GM23338 (cell line): ENCODE measurements around the gene FILIP1L. TPM values are rescaled to one million over a fixed set of nuclear protein-coding genes. Genes with fewer than 3 reads are reported as not detected.

Experiments
- ATAC-seq: fragments of 200-7000 bp; cut with Tn5 transposase; 3 replicates; pipeline ENCODE4 v1.9.1; 2020
- DNase-seq: peaks from one replicate; pipeline ENCODE4 v3.0.0-alpha.2; 2015; ENCODE audit warnings: low spot score
- H2AFZ ChIP-seq: fragments of 200-600 bp; sonication (generic); 2 replicates; pipeline ENCODE4 v1.8.0; 2016; ENCODE audit warnings: antibody characterized with exemption, mild to moderate bottlenecking, moderate library complexity
- H3F3A ChIP-seq: fragments of 200-600 bp; sonication (generic); replicated peaks from 2 replicates; pipeline ENCODE4 v1.8.0; 2017; ENCODE audit warnings: antibody characterized with exemption, mixed run types, low read depth
- H3K27ac ChIP-seq: fragments of 200-600 bp; sonication (generic); 2 replicates; pipeline ENCODE4 v1.6.1; 2016; ENCODE audit warnings: low read depth
- H3K27me3 ChIP-seq: fragments of 200-600 bp; sonication (generic); 2 replicates; pipeline ENCODE4 v1.8.0; 2016; ENCODE audit warnings: mild to moderate bottlenecking, mixed run types, moderate library complexity; ENCODE audit not compliant: insufficient read depth
- H3K36me3 ChIP-seq: fragments of 200-600 bp; sonication (generic); 2 replicates; pipeline ENCODE4 v1.8.0; 2016; ENCODE audit warnings: mild to moderate bottlenecking; ENCODE audit not compliant: insufficient read depth
- H3K4me1 ChIP-seq: fragments of 200-600 bp; sonication (generic); 2 replicates; pipeline ENCODE4 v1.8.0; 2016; ENCODE audit warnings: mild to moderate bottlenecking, moderate library complexity; ENCODE audit not compliant: insufficient read depth
- H3K4me2 ChIP-seq: fragments of 200-600 bp; sonication (generic); 2 replicates; pipeline ENCODE4 v1.7.1; 2017; ENCODE audit warnings: mixed run types
- H3K4me3 ChIP-seq: fragments of 200-600 bp; sonication (generic); 2 replicates; pipeline ENCODE4 v1.6.1; 2016; ENCODE audit warnings: mixed run types
- H3K79me2 ChIP-seq: fragments of 200-600 bp; sonication (generic); replicated peaks from 2 replicates; pipeline ENCODE4 v1.8.0; 2017; ENCODE audit warnings: mild to moderate bottlenecking; ENCODE audit not compliant: insufficient read depth
- H3K9me2 ChIP-seq: fragments of 200-600 bp; sonication (generic); 2 replicates; pipeline ENCODE4 v1.8.0; 2017; ENCODE audit not compliant: insufficient read depth
- H4K20me1 ChIP-seq: fragments of 200-600 bp; sonication (generic); replicated peaks from 2 replicates; pipeline ENCODE4 v1.8.0; 2017; ENCODE audit warnings: mild to moderate bottlenecking; ENCODE audit not compliant: insufficient read depth
- H3K27ac Mint-ChIP-seq: 2 replicates; pipeline ENCODE4 v1.8.0; 2020; ENCODE audit warnings: inconsistent platforms, mild to moderate bottlenecking, moderate library complexity, mixed read lengths
- H3K27me3 Mint-ChIP-seq: 3 replicates; pipeline ENCODE4 v1.8.0; 2022; ENCODE audit warnings: low read depth, mild to moderate bottlenecking, moderate library complexity, mixed read lengths, inconsistent platforms; ENCODE audit not compliant: insufficient read depth, poor library complexity
- H3K36me3 Mint-ChIP-seq: 3 replicates; pipeline ENCODE4 v1.8.0; 2021; ENCODE audit warnings: low read depth, mild to moderate bottlenecking, inconsistent platforms, moderate library complexity, mixed read lengths
- H3K4me1 Mint-ChIP-seq: 3 replicates; pipeline ENCODE4 v1.8.0; 2020; ENCODE audit warnings: mild to moderate bottlenecking, inconsistent platforms, mixed read lengths
- H3K4me3 Mint-ChIP-seq: 3 replicates; pipeline ENCODE4 v1.8.0; 2021; ENCODE audit warnings: moderate library complexity, mild to moderate bottlenecking, inconsistent platforms, mixed read lengths
- H3K9me3 Mint-ChIP-seq: 3 replicates; pipeline ENCODE4 v1.8.0; 2020; ENCODE audit warnings: moderate library complexity, mild to moderate bottlenecking, inconsistent platforms, mixed read lengths
- CTCF ChIP-seq, 2 experiments: fragments of 200-600 bp in 1 of 2; sonication (generic) in 1 of 2; conservative IDR thresholded peaks; 2 replicates each; pipeline versions ENCODE4 v1.5.1 to v1.6.1; 2016 to 2017; ENCODE audit warnings: antibody characterized with exemption in 2 of 2, low read depth in 2 of 2, mild to moderate bottlenecking in 2 of 2, moderate library complexity in 1 of 2
- ETS1 ChIP-seq: IDR thresholded peaks from 2 replicates; pipeline ENCODE4 v1.6.1; 2016; ENCODE audit warnings: antibody characterized with exemption
- EZH2 ChIP-seq: fragments of 200-600 bp; sonication (generic); IDR thresholded peaks from one replicate; pipeline ENCODE4 v1.8.0; 2017; ENCODE audit warnings: antibody characterized with exemption, mild to moderate bottlenecking, low read depth; ENCODE audit not compliant: unreplicated experiment
- EZH2phosphoT487 ChIP-seq: fragments of 200-600 bp; sonication (generic); IDR thresholded peaks from one replicate; pipeline ENCODE4 v1.8.1; 2018; ENCODE audit warnings: antibody characterized with exemption; ENCODE audit not compliant: unreplicated experiment
- JUNB ChIP-seq: IDR thresholded peaks from one replicate; pipeline ENCODE4 v1.6.1; 2016; ENCODE audit warnings: antibody characterized with exemption; ENCODE audit not compliant: unreplicated experiment
- NANOG ChIP-seq: IDR thresholded peaks from 2 replicates; pipeline ENCODE4 v1.6.1; 2016; ENCODE audit warnings: antibody characterized with exemption, borderline replicate concordance
- POLR2AphosphoS5 ChIP-seq: IDR thresholded peaks from 2 replicates; pipeline ENCODE4 v1.6.1; 2016; ENCODE audit warnings: antibody characterized with exemption, low read depth
- REST ChIP-seq: IDR thresholded peaks from one replicate; pipeline ENCODE4 v1.6.1; 2018; ENCODE audit warnings: antibody characterized with exemption; ENCODE audit not compliant: unreplicated experiment
- STAT1 ChIP-seq: IDR thresholded peaks from one replicate; pipeline ENCODE4 v1.6.1; 2016; ENCODE audit warnings: antibody characterized with exemption; ENCODE audit not compliant: unreplicated experiment
- ZNF114 ChIP-seq: fragments of 250-450 bp; sonication (Bioruptor Pico); IDR thresholded peaks from 2 replicates; pipeline ENCODE4 v1.5.0; 2020; ENCODE audit warnings: mild to moderate bottlenecking, moderate library complexity
- ZNF331 ChIP-seq: fragments of 250-450 bp; sonication (Bioruptor Pico); IDR thresholded peaks from 2 replicates; pipeline ENCODE4 v1.5.0; 2020; ENCODE audit warnings: low read depth, mild to moderate bottlenecking, moderate library complexity
- ZNF462 ChIP-seq: fragments of 250-450 bp; sonication (Bioruptor Pico); IDR thresholded peaks from 2 replicates; pipeline ENCODE4 v1.5.0; 2020; ENCODE audit warnings: mild to moderate bottlenecking, moderate library complexity
- polyA plus RNA-seq: library from polyadenylated mRNA; unstranded; fragments of >200 nt; fragmentation: Nextera tagmentation; extraction: Ambion mirVana; gene quantifications from 2 replicates; pipeline ENCODE4 v1.2.1, GENCODE V29; 2016
- total RNA-seq: library from RNA; depleted of rRNA; stranded (reverse); fragments of >200 nt; shearing (Covaris generic); gene quantifications from 2 replicates; pipeline ENCODE4 v1.2.3, GENCODE V29; 2014

FILIP1L gene
- total and polyA plus RNA-seq, 2 experiments from 2014 or later: 1.6 TPM; not detected in 1

- Histone ChIP-seq H3K4me2 (0 out of 2 replicates have a peak overlapping the region, but pooled peaks have one; percentile 19), H3K79me2 (no peaks in the 10 kb centered on the region), H3F3A (no peaks in the 10 kb centered on the region), H3K27ac (no peak overlapping the region), H3K27me3 (no peaks in the 10 kb centered on the region), H3K36me3 (no peaks in the 10 kb centered on the region), H3K4me3 (no peak overlapping the region), H3K4me1 (peaks cover 30% of the 10 kb centered on the region), H3K9me2 (no peaks in the 10 kb centered on the region), H2AFZ (no peak overlapping the region), H4K20me1 (no peaks in the 10 kb centered on the region)
- Mint-ChIP-seq H3K4me1 (peaks cover 37% of the 10 kb centered on the region), H3K36me3 (no peaks in the 10 kb centered on the region), H3K27me3 (no peaks in the 10 kb centered on the region), H3K9me3 (no peaks in the 10 kb centered on the region), H3K27ac (no peak overlapping the region), H3K4me3 (no peak overlapping the region)
- no peak for TF ChIP-seq REST
- no peak for TF ChIP-seq CTCF (conservative IDR thresholded peaks at IDR 0.05; ENCODE audit: low read depth in 2 of 2)
- no peak for TF ChIP-seq ETS1
- TF ChIP-seq EZH2phosphoT487: no peak
- TF ChIP-seq ZNF114: no peak
- TF ChIP-seq ZNF331 (CRISPR knock-in tag): no peak
- TF ChIP-seq EZH2: no peak
- TF ChIP-seq NANOG: no peak
- no peak for TF ChIP-seq POLR2AphosphoS5
- no peak for TF ChIP-seq STAT1
- TF ChIP-seq ZNF462 (CRISPR knock-in tag): no peak
- TF ChIP-seq JUNB: no peak
- no peak for DNase-seq
- no peak for ATAC-seq
Observed at GRCh38 chr3:100004931-100005330, 109.4 kb downstream of the FILIP1L start.
